Measurements from ENCODE around the gene CDIPT.

CDIPT gene

DNA sequence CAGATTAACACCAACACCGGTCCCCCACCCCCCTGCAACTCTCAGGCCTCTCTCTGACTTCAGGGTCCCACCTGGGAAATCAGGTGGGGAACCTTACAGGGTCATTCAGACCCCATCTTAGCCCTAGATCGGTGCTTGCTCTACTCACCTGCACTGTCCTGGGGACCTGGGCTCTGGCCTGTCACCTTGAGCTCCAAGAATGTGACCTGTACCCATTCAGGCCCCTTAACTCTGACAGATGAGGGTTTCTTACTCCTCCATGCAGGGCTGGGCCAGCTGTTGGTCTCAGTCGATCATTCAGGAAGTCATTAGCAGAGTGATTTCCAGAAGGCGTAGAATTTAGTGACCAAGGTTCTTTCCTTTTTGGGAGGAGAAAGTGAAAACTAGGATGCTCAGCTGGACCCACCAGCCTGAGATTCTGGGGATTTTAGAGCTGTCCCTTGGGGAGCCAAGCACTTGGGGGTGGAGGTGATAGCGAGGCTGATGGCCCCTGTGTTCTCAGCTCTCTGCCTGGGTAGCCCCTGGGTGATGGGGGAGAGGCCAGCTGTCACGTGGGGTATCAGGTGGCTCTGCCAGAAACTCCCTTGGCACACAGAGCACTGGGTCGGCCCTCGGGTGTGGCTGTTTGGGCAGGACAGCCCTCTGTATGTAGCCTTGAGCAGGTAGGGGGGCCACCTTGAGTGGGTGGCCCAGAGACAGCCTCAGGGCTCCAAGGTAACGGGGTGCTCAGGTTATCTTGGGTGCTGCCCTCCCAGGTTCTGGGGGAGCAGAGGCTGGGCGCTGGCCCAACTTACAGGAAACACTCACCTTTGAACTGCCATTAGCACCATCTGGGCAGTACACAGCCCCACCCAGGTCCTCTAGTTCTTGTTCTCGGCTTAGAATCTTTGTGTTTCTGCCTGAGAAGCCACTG is 42.0 kb downstream of the CDIPT start:
- no peak for DNase-seq (ENCODE audit: low read depth)
- no peak for TF ChIP-seq CTCF (IDR thresholded peaks at IDR 0.05; ENCODE audit: low read depth, low read length, missing control alignments)
- peak overlapping the region; percentile 90 for H3K4me3 ChIP-seq (ENCODE audit: low read depth, low read length)

GRCh38 chr16:29820271-29820701 is 42.7 kb downstream of the CDIPT start, which contains the start of gene MVP:
Gene MVP, plus strand, starts transcription at chr16:29820462. Its CDS starts 10,088 bp downstream, at chr16:29830550.
- no peak for TF ChIP-seq CTCF (IDR thresholded peaks at IDR 0.05; ENCODE audit: low read depth, low read length, missing control alignments)
- H3K4me3 ChIP-seq (ENCODE audit: low read depth, low read length) = peak within 1 kb of the TSS; percentile 90
- DNase-seq (ENCODE audit: low read depth) = no peak

- H3K4me3 ChIP-seq (ENCODE audit: low read depth, low read length) = peak overlapping the region; percentile 90
- TF ChIP-seq CTCF (IDR thresholded peaks at IDR 0.05; ENCODE audit: low read depth, low read length, missing control alignments) = no peak
- DNase-seq (ENCODE audit: low read depth) = no peak
These were observed 43.5 kb downstream of the CDIPT start for GRCh38 chr16:29819506-29819905.

DNA sequence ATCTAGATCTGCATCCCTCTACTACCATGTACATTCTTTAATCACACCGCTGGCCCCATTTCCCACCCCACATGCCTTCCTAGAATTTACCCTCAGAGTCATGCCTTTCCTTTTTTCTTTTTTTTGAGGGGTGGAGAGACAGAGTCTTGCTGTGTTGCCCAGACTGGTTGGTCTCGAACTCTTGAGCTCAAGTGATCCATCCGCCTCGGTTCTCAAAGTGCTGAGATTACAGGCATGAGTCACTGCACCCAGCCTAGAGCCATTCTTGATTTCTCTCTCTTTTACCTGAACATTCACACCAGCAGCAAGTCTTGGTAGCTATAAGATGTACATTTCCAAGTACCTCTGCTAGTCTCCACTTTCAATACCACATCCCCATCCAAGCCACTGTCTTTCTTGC is 44.9 kb downstream of the CDIPT start:
- no peak for DNase-seq (ENCODE audit: low read depth)
- TF ChIP-seq CTCF (IDR thresholded peaks at IDR 0.05; ENCODE audit: low read depth, low read length, missing control alignments) = no peak
- H3K4me3 ChIP-seq (ENCODE audit: low read depth, low read length) = no peak overlapping the region

GRCh38 chr16:29816694-29817441 is 46.2 kb downstream of the CDIPT start:
- TF ChIP-seq CTCF (IDR thresholded peaks at IDR 0.05; ENCODE audit: low read depth, low read length, missing control alignments) = peak; percentile 54
- H3K4me3 ChIP-seq (ENCODE audit: low read depth, low read length) = peak overlapping the region; percentile 89
- no peak for DNase-seq (ENCODE audit: low read depth)

DNA sequence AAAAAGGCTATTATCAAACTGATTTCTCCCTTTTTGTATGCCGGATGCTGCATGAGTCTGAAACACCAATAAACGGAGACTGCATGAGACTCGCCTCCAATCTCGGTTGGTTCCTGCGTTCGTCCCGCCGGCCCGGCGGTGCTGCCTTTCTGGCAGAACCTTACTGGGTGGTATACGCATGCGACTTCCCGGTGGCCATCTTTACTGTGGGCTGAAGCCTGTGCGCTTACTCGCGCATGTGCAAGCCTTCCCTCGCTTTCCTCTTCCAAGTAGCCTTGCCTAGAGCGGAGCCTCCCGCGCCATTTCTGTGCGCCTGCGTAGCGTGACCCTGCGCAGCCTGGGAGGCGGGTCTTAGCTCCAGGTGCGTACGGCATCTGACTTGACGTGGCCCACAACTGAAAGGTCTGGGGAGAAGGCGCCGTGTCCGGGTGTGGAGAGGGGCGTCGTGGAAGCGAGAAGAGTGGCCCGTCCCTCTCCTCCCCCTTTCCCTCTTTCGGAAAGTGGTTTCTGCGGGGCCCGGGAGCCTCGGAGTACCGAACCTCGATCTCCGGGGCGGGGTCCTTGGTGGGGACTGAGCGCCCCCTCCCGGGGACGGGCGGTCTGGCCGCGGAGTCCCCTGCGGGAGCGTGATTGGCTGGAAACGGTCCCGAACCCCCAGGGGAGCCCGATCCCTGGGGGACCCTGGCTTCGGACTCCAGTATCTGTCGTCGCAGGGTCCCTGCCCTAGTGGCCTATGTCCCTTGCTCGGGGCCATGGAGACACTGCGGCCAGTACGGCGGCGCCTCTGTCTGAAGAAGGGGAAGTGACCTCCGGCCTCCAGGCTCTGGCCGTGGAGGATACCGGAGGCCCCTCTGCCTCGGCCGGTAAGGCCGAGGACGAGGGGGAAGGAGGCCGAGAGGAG is 47.0 kb downstream of the CDIPT start, which contains the start of gene PAGR1:
PAGR1 (plus strand) TSS at position 360 of the 901 bp plus-strand sequence; CDS start at position 734, 374 bp downstream.
- peak; percentile 99 for DNase-seq (ENCODE audit: low read depth)
- H3K4me3 ChIP-seq (ENCODE audit: low read depth, low read length) = peak within 1 kb of the TSS; percentile 89
- TF ChIP-seq CTCF (IDR thresholded peaks at IDR 0.05; ENCODE audit: low read depth, low read length, missing control alignments) = peak; percentile 94
